CD4-positive, alpha-beta T cell treated with Interleukin-17A for 1 hour (primary cell): ENCODE results near the gene RASSF5.
A peak's percentile ranks its signal among the peaks of the same experiment; 100 is the strongest.
"Not testable (repeated sequence)": the region's sequence is repeated elsewhere in the genome, so short reads cannot be mapped to it uniquely, and the experiment has no call there.

Experiments used
- DNase-seq: peaks from one replicate; pipeline ENCODE4 v3.0.0-alpha.2; 2020

RASSF5 gene

GRCh38 chr1:206591226-206591625 lies 83.9 kb downstream of the RASSF5 start:
- DNase-seq = no peak

- no peak for DNase-seq
Observed at GRCh38 chr1:206591696-206592095, 84.4 kb downstream of the RASSF5 start.

DNA sequence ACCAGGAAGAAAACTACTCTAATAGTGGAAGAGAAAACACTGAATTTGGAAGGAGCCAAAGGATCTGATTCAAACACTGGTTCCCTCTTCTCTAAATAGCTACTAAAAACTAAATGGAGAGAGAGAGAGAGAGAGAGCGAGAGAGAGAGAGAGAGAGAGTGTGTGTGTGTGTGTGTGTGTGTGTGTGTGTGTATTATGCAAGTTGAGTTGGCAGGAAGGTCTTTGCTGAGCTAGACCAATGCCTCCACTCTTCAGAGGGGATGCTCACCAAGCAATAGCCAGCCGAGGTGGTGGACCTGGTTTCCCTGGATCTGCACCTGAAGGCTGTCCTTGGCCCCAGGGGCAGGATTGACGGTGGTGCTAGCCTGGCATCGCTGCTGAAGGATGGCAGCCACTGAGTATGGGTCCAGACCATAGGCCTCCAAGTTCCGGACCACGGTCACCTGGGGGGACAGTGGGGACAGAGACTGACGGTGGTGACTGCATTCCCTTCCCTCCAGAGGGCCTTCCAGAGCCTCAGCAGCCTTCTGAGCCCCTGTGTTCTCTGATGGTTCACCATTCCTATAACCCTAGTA lies 86.1 kb downstream of the RASSF5 start:
- no peak for DNase-seq

DNA sequence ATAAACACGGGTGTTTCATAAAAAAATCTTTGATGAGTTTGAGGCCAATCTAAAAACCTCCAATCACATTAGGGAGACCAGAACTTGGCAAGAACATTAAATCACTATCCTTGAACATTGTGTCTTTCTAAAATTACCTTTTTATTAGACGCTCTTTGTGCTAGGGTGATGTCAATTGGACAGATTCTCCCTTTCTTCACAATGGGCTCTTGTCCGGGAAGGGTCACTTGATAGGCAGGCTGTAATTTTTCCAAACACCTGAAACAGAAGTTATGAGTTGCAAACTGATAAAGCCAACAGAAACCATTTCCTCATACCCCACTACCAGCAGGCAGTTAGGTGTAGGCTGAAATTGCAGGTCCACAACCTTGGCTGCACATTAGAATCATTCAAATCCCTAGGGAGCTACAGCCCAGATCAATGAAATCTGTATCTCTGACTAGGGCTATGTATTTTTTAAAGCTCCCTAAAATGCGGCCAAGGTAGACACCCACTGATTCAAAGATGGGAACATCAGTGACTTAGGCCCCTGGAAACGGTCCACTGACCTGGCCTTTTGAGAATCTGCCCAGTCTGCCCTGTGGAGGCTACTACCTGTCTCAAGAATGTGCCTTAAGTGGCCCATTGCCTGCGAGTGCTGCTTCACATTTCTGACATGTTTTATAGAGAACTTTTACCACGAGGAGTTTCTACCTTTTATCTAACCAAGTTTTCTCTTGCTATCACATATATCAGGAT lies 88.4 kb downstream of the RASSF5 start:
- DNase-seq = no peak

DNA sequence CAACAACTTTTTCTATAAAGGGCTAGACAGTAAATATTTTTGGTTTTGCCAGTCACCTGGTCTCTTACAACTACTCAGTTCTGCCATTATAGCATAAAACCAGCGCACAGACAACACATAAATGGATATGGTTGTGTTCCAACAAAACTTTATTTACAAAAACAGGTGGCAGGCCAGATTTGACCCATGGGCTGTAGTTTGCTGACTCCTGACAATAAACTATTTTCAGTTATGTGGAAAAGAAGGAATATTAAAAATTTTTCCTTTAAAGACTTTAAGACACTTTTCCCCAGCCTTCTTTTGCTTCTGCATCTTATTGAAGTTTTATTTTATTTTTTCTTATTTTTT lies 89.0 kb downstream of the RASSF5 start:
- no peak for DNase-seq

DNA sequence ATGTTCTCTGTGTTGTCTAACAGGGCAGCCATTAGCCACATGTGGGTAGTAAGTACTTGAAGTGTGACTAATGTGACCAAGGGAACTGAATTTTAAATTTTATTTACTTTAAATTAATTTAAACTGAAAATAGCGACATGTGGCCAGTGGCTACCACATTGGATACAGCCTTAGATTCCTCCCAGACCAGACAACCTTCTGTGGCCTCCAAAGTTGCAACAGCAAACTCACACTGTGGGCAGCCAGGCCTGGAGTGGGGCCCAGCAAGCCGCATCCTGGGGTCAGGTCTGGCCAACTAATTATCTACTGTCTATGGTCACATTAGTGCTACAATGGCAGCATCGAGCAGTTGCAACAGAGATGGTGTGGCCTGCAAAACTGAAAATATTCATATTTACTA lies 93.2 kb downstream of the RASSF5 start:
- no peak for DNase-seq

DNA sequence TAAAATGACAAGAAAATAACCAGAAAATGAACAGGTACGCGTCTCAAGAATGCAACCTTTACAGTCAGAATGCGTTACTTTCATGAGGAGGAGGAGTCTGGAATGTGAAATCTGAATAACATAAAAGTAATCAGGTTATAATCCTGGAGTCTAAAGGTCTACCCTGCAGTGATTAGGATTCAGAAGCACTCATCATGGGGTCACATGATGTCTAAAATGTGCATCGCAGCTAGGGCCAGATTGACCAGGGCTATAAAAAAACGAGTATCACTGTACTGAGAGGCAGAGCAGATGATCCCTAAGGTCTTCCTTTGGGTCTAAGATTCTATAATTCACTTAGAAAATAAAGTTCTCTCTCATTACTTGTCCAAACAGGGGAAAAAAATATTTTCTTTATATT lies 97.5 kb downstream of the RASSF5 start:
- DNase-seq = no peak

- peak; percentile 25 for DNase-seq
Observed at GRCh38 chr1:206606867-206607266, 99.5 kb downstream of the RASSF5 start.

DNA sequence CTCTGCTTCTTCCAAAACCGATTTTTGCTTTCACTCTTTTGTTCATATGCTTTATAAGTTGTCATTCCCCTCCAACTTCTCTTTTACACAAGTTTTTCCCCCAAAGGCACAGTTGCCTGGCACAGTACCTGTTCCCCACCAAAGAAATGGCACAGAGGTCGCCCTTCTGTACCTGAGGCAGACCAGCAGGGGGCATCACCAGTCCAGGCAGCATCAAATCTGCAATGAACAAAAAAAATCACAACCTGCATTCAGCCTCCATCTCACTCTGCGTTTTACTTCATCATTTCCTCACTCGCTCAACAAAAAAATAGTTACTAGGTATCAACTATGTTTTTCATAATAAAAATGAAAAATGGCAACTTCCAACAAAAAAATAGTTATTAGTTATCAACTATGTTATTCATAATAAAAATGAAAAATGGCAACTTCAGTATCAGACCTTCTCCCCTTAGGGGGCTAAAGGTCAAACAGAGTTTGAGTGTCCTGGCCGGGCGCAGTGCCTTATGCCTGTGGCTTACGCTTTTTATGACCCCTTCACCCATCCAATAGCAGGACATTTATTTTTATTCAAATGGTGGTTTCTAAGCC lies 100.9 kb downstream of the RASSF5 start:
- peak; percentile 68 for DNase-seq

DNA sequence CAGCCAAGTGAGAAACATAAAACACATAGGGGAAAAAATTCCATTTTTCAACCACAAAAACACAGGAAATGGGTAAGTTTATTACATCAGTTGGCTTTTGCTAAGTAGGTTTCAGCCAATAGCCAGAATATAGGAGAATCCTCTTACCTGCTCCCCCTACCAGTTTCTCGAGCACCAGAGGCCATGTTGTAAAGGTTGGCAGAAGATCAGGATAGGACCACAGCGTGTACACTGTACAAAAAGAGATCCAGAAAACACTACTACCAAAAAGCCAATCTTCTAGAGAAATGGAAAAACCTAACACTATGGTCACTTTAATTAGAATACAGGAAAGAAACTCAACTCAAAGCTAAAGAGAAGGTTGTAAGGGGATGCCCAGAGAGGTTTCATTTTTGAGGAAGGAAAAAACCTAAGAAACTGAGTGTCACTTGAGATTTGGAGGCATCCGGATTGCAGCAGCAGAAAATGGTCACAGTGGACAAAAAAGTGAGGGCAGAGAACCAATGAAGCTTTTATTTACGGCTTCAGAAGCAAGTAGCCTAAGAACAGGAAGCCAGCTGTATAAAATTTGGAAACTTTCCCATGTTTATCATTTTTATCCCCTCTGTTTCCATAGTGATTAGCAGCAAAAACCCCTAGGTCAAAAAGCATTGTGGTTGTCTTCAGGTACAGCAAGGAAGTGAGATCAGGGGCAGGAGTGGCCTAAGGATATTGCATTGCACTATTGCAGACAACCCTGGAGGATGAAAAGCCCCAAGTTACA lies 102.1 kb downstream of the RASSF5 start:
- DNase-seq = no peak

DNA sequence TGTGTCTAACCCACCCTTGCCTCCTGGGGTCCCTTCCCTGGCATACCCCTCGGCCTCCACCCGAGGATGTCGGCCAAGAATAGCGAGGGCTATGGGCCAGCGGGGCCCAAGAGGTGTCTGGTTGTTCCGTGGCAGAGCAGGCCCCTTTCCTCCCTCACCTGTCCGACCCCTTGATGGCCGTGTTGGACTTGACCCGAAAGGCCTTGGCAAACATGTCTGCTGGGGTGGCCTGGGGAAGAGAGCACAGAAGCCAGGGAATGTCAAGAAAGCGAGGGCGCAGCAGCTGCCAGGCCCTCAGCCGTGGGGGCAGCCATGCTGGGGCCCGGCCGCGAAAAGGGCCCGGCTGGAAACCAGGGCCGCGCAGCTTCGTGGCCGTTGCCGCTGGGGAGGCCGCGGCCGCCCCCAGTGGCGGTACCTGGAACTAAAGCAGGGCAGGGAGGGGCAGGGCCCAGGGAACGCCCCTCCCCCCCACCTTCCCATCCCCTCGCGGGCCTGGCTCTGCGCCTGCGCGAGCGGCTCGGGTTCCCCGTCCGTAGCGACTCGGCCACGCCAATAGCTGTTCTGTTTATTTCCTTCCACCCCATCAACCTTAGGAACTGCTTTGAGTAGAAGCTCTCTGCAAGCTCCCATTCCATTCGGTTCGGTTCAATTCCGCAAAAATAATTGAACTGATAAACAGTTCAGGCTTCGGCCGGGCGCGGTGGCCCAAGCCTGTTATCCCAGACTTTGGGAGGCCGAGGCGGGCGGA lies 105.0 kb downstream of the RASSF5 start, which contains the start of gene EIF2D:
EIF2D (minus strand) TSS at position 337 of the 748 bp plus-strand sequence; CDS start at position 214, 123 bp downstream.
- peak; percentile 94 for DNase-seq

- not testable (repeated sequence) for DNase-seq
Observed at GRCh38 chr1:206626396-206626795, 119.1 kb downstream of the RASSF5 start.

DNA sequence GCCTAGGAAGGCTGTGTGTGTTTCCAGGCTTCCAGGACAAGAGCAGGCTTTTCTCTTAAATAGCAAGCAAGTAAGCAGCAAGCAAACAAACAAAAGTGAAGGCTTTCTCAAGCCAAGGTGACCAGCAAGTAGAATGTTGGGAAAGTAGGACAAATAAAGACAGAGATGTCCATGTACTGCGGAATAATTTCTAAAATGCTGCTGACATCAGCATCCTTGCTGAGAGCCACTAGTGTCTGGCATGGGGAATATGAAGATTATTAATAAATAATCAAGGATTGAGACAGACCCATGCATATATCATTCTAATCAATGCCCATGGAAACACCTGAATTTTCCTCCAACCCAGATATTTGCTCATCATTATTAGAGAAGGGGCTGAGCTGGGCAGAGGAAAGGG lies 121.6 kb downstream of the RASSF5 start:
- no peak for DNase-seq

- DNase-seq = peak; percentile 41
Observed at GRCh38 chr1:206631085-206631509, 123.8 kb downstream of the RASSF5 start.

DNA sequence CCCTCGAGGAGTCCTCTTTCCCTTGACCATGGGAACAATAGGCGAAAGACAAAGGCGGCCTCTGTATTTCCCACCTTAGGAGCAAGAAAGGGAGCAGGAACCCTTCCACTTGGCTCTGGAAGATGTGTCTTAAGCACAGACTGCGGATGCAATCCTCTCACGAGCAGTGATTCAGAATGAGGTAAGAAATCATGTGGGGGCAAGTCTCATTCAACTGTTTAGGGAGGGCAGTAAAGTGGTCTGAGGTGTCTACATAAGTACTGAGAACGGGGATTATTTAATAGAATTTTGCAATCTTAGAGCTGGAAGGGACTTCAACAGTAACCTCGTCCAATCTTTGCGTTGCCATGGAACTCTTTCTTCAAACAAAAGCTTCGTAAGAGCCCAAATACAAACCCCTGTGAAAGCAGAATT lies 126.4 kb downstream of the RASSF5 start:
- DNase-seq = no peak

GRCh38 chr1:206634365-206635079 lies 127.2 kb downstream of the RASSF5 start:
- peak; percentile 73 for DNase-seq

GRCh38 chr1:206635080-206635977 lies 128.0 kb downstream of the RASSF5 start, which contains the start of gene DYRK3:
DYRK3 (plus strand) TSS chr1:206635536; CDS start chr1:206635704, 168 bp downstream.
- peak; percentile 89 for DNase-seq

GRCh38 chr1:206635978-206636345 lies 128.6 kb downstream of the RASSF5 start:
- peak; percentile 7 for DNase-seq

DNA sequence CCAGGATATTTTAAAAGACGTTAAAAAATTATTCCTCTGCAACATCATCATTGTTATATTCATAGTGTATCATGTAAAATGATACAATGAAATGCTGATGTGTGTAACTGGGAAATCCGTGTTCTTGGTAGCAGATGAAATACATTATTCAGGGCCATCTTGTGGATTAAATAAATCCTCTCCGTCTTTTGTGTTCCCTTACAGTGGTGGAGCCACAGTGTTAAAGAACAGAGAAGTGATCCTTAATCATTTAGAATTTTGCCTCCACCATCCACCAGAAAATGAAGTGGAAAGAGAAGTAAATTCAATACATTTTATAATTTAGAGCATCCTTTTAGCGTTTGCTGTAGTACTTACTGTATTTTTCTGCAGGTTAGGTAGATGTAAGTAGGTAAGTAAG lies 129.3 kb downstream of the RASSF5 start:
- no peak for DNase-seq

GRCh38 chr1:206637605-206638004 lies 130.3 kb downstream of the RASSF5 start:
- no peak for DNase-seq
